ENCODE measurements around the gene TOR2A. TPM values are rescaled to one million over a fixed set of nuclear protein-coding genes. Genes with fewer than 3 reads are reported as not detected.

TOR2A gene
- total and polyA plus RNA-seq, 2 of the 8 experiments (the other 6 are each of a cell fraction or from before 2014, with no cell fraction given) = 18.7 to 24.9 TPM

- TF ChIP-seq CHD7 (IDR thresholded peaks at IDR 0.05; ENCODE audit: insufficient replicate concordance, low read length) (no peak), BRCA1 (IDR thresholded peaks at IDR 0.05; ENCODE audit: low read depth, low read length) (no peak), JUN (IDR thresholded peaks at IDR 0.05; ENCODE audit: low read depth, low read length) (no peak), RNF2 (IDR thresholded peaks at IDR 0.05; ENCODE audit: borderline replicate concordance, low read depth, low read length, missing control alignments, poor library complexity, severe bottlenecking) (no peak), BACH1 (IDR thresholded peaks at IDR 0.05; ENCODE audit: low read length) (no peak), PHF8 (conservative IDR thresholded peaks at IDR 0.05; ENCODE audit: low read depth, low read length) (no peak), RFX5 (IDR thresholded peaks at IDR 0.05; ENCODE audit: borderline replicate concordance, low read depth, low read length) (no peak)
These were observed 14.1 kb upstream of the TOR2A start (continued) for GRCh38 chr9:127749090-127749787.
